Prostate gland (tissue), 2 donors: ENCODE results near the gene TKT.

Experiments used
- POLR2A ChIP-seq: fragments of 450-650 bp; IDR thresholded peaks from one replicate; pipeline ENCODE4 v1.6.1; 2016; ENCODE audit warnings: antibody characterized with exemption, mild to moderate bottlenecking
- POLR2AphosphoS5 ChIP-seq: sonication (generic); formaldehyde crosslinking; IDR thresholded peaks from one replicate; pipeline ENCODE4 v1.6.1; 2017; ENCODE audit warnings: antibody characterized with exemption
- TF ChIP-seq, protein P1 (sequence below), 4 experiments: fragments of 200-600 bp in 2 of 4; fragments of 450-650 bp in 2 of 4; sonication (generic) in 2 of 4; IDR thresholded peaks; 1 replicate in 3 of 4; 2 replicates in 1 of 4; pipeline ENCODE4 v1.5.1; 2016 to 2019; ENCODE audit warnings: antibody characterized with exemption in 4 of 4, mild to moderate bottlenecking in 2 of 4, moderate library complexity in 2 of 4

DNA sequence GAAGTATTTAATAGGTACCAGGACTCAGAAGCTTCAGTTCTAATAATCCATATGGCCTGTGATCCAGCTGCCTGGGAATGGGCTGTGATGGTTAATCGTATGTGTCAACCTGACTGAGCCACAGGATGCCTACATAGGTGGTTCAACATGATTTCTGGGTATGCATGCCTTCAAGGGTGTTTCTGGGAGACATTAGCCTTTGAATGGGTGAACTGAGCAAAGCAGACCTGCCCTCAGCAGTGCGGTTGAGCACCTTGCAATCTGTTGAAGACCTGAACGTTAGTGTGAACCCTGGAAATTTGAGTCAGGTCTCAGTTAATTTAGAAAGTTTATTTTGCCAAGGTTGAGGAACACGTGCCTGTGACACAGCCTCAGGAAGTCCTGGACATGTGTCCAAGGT is 22.8 kb upstream of the TKT start:
- TF ChIP-seq, protein P1, sequence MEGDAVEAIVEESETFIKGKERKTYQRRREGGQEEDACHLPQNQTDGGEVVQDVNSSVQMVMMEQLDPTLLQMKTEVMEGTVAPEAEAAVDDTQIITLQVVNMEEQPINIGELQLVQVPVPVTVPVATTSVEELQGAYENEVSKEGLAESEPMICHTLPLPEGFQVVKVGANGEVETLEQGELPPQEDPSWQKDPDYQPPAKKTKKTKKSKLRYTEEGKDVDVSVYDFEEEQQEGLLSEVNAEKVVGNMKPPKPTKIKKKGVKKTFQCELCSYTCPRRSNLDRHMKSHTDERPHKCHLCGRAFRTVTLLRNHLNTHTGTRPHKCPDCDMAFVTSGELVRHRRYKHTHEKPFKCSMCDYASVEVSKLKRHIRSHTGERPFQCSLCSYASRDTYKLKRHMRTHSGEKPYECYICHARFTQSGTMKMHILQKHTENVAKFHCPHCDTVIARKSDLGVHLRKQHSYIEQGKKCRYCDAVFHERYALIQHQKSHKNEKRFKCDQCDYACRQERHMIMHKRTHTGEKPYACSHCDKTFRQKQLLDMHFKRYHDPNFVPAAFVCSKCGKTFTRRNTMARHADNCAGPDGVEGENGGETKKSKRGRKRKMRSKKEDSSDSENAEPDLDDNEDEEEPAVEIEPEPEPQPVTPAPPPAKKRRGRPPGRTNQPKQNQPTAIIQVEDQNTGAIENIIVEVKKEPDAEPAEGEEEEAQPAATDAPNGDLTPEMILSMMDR (IDR thresholded peaks at IDR 0.05), result no peak
- no peak for TF ChIP-seq POLR2A
- no peak for TF ChIP-seq POLR2AphosphoS5
